SU-DHL-6 (cell line): ENCODE data around the gene SH2B2.

Experiments used
- H2AFZ ChIP-seq: fragments of 200-600 bp; sonication (generic); 2 replicates; pipeline ENCODE4 v1.6.1; 2014; ENCODE audit warnings: low read depth, mild to moderate bottlenecking, moderate library complexity, mixed read lengths, antibody characterized with exemption, low read length; ENCODE audit not compliant: severe bottlenecking
- H3F3A ChIP-seq: fragments of 200-600 bp; shearing (Covaris generic); 2 replicates; pipeline ENCODE4 v1.6.0; 2016; ENCODE audit warnings: antibody characterized with exemption, mild to moderate bottlenecking; ENCODE audit not compliant: insufficient read depth
- H3K27ac ChIP-seq: fragments of 200-600 bp; sonication (generic); 2 replicates; pipeline ENCODE4 v1.5.1; 2016; ENCODE audit warnings: low read depth, mild to moderate bottlenecking, low read length, moderate library complexity, mixed read lengths
- H3K27me3 ChIP-seq: fragments of 200-600 bp; sonication (generic), shearing (Covaris generic); 2 replicates; pipeline ENCODE4 v1.6.0; 2014; ENCODE audit warnings: mild to moderate bottlenecking, low read length
- H3K36me3 ChIP-seq: fragments of 200-600 bp; sonication (generic); 2 replicates; pipeline ENCODE4 v1.6.1; 2014; ENCODE audit warnings: mild to moderate bottlenecking, low read length, mixed read lengths
- H3K4me2 ChIP-seq: fragments of 300-600, 200-600 bp; shearing (Covaris generic), sonication (generic); 2 replicates; pipeline ENCODE4 v1.6.0; 2014; ENCODE audit warnings: low read length, low read depth, mild to moderate bottlenecking; ENCODE audit not compliant: poor library complexity, severe bottlenecking
- H3K4me3 ChIP-seq: fragments of 200-600 bp; sonication (generic); 2 replicates; pipeline ENCODE4 v1.5.1; 2014; ENCODE audit warnings: antibody characterized with exemption, low read length, mild to moderate bottlenecking, mixed read lengths; ENCODE audit not compliant: insufficient read depth, poor library complexity, severe bottlenecking
- H3K79me2 ChIP-seq: fragments of 200-600 bp; sonication (generic); 2 replicates; pipeline ENCODE4 v1.6.1; 2014; ENCODE audit warnings: mild to moderate bottlenecking, low read length, moderate library complexity; ENCODE audit not compliant: insufficient read depth
- H3K9ac ChIP-seq: fragments of 200-600 bp; sonication (generic); 2 replicates; pipeline ENCODE4 v1.7.0; 2014; ENCODE audit warnings: mild to moderate bottlenecking, low read length
- H3K9me2 ChIP-seq: fragments of 200-600 bp; sonication (generic); replicated peaks from 2 replicates; pipeline ENCODE4 v1.6.1; 2014; ENCODE audit warnings: low read length; ENCODE audit not compliant: insufficient read depth
- H3K9me3 ChIP-seq: fragments of 200-600 bp; sonication (generic); 2 replicates; pipeline ENCODE4 v1.6.1; 2014; ENCODE audit warnings: low read length, mixed read lengths; ENCODE audit not compliant: insufficient read depth
- H4K20me1 ChIP-seq: fragments of 200-600 bp; sonication (generic); 2 replicates; pipeline ENCODE4 v1.6.1; 2014; ENCODE audit warnings: low read depth, mild to moderate bottlenecking, antibody characterized with exemption, low read length, moderate library complexity, mixed read lengths
- EZH2phosphoT487 ChIP-seq: fragments of 200-600 bp; sonication (generic), shearing (Covaris generic); conservative IDR thresholded peaks from 2 replicates; pipeline ENCODE4 v1.6.1; 2018; ENCODE audit warnings: mild to moderate bottlenecking, antibody characterized with exemption, low read length, moderate library complexity, mixed read lengths
- TF ChIP-seq, protein P1 (sequence below): fragments of 200-600 bp; sonication (generic); IDR thresholded peaks from one replicate; pipeline ENCODE4 v1.5.1; 2017; ENCODE audit warnings: antibody characterized with exemption, mild to moderate bottlenecking, low read length, moderate library complexity; ENCODE audit not compliant: insufficient read depth, poor library complexity, severe bottlenecking

Gene SH2B2

DNA sequence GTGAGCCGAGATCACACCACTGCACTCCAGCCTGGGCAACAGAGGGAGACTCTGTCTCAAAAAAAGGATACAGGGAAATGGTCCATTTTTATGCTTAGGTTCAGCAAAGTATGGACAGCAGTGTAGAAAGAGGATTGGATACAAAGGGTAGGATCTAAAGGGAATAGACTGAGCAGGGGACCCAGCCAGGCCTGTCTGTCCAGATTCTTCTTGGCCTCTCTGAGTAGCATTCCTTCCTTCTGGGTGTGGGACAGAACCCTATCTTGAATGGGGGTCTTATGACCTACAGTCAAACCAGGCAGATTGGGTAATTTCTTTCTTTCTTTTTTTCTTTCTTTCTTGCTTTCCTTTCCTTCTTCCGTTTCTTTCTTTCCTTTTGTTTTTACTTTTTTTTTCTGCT is 25.6 kb downstream of the SH2B2 start:
- H3F3A ChIP-seq: peaks cover 77% of the 10 kb centered on the region
- peaks cover 33% of the 10 kb centered on the region for H3K79me2 ChIP-seq
- peak overlapping the region; percentile 52 for H3K4me2 ChIP-seq
- H4K20me1 ChIP-seq: no peaks in the 10 kb centered on the region
- H3K36me3 ChIP-seq: peaks cover 31% of the 10 kb centered on the region
- TF ChIP-seq, protein P1, sequence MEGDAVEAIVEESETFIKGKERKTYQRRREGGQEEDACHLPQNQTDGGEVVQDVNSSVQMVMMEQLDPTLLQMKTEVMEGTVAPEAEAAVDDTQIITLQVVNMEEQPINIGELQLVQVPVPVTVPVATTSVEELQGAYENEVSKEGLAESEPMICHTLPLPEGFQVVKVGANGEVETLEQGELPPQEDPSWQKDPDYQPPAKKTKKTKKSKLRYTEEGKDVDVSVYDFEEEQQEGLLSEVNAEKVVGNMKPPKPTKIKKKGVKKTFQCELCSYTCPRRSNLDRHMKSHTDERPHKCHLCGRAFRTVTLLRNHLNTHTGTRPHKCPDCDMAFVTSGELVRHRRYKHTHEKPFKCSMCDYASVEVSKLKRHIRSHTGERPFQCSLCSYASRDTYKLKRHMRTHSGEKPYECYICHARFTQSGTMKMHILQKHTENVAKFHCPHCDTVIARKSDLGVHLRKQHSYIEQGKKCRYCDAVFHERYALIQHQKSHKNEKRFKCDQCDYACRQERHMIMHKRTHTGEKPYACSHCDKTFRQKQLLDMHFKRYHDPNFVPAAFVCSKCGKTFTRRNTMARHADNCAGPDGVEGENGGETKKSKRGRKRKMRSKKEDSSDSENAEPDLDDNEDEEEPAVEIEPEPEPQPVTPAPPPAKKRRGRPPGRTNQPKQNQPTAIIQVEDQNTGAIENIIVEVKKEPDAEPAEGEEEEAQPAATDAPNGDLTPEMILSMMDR: no peak
- no peak for TF ChIP-seq EZH2phosphoT487
- H3K27me3 ChIP-seq: no peaks in the 10 kb centered on the region
- no peak overlapping the region for H2AFZ ChIP-seq
- H3K9ac ChIP-seq: peak overlapping the region; percentile 37
- no peak overlapping the region for H3K4me3 ChIP-seq
- no peaks in the 10 kb centered on the region for H3K9me3 ChIP-seq
- H3K27ac ChIP-seq: peak overlapping the region; percentile 94
- H3K9me2 ChIP-seq: no peaks in the 10 kb centered on the region

DNA sequence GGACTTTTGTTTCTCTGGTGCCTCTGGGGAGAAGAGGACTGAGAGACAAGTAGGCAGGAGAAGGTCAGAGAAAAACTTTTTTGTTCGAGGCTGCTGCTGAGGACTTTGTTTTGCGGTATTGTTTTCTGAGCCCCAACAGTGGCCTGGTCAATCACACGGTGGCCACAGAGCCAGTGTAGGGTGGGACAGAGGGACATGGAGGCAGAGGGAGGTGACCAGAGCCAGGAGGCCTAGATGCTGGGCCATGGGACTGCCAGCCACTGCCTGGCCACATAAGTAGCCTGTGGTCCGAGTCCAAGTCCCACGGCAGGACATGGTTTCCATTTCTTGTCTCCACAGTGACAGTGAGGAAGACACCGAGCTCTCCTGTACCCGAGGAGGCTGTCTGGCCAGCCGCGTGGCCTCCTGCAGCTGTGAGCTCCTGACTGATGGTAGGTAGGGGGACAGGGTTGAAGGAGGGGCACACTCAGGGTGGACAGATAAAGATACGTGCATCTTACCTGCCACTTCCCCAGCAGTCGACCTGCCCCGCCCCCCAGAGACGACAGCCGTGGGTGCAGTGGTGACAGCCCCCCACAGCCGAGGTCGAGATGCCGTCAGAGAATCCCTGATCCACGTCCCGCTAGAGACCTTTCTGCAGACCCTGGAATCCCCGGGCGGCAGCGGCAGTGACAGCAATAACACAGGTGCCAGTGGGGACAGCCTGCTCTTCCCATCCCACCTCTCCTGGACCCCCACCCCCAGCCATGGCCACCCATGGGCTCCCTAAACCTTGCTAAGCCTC is 27.5 kb downstream of the SH2B2 start:
- H3K9me2 ChIP-seq: no peaks in the 10 kb centered on the region
- no peak overlapping the region for H3K9ac ChIP-seq
- no peak overlapping the region for H2AFZ ChIP-seq
- H3K79me2 ChIP-seq: peaks cover 14% of the 10 kb centered on the region; the same call in 1 of the 2 replicates
- no peak overlapping the region for H3K4me3 ChIP-seq
- no peaks in the 10 kb centered on the region for H3K9me3 ChIP-seq
- H3K36me3 ChIP-seq: peaks cover 15% of the 10 kb centered on the region
- no peak for TF ChIP-seq EZH2phosphoT487
- TF ChIP-seq, protein P1: no peak
- H3K4me2 ChIP-seq: no peak overlapping the region
- peak overlapping the region; percentile 94 for H3K27ac ChIP-seq
- peaks cover 88% of the 10 kb centered on the region for H3F3A ChIP-seq
- H4K20me1 ChIP-seq: no peaks in the 10 kb centered on the region
- no peaks in the 10 kb centered on the region for H3K27me3 ChIP-seq

DNA sequence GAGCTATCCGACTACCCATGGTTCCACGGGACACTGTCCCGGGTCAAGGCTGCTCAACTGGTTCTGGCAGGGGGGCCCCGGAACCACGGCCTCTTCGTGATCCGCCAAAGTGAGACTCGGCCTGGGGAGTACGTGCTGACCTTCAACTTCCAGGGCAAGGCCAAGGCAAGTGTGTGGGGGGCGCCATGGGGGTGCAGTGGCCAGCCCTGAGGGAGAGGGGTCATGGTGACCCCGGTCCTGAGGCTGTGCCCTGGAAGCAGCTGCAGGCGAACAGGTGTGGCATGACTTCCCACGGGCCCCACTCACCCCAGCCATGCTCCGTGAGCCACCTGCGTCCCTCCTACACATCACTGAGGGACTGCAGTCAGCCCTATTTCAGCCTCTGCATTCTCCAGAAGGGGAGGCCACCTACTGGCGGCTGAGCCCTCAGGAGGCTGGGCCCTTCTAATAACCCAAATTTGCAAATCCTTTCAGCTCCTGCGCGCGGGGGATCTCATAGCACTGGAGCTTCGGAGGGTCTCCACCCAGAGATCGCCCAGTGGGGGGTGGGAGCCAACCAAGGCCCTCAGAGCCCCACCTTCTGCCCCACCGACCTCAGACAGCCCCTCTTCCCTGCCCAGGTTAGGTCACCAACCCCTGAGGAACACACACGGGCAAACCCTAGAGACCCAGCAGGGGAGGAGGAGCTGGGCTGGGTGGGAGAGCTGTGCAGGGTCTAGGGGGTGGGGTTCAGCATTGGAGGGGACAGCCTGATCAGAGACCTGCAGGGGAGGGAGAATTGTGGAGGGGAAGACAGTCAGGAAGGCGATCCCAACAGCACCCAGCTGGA is 30.8 kb downstream of the SH2B2 start:
- no peaks in the 10 kb centered on the region for H3K79me2 ChIP-seq
- no peak overlapping the region for H2AFZ ChIP-seq
- no peaks in the 10 kb centered on the region for H3K27me3 ChIP-seq
- H3K27ac ChIP-seq: peak overlapping the region; percentile 89
- no peaks in the 10 kb centered on the region for H3K9me2 ChIP-seq
- H3K9ac ChIP-seq: peak overlapping the region; percentile 17; the same call in 1 of the 2 replicates
- H3K36me3 ChIP-seq: 0 out of 2 replicates have a peak, but pooled peaks cover 6% of the 10 kb centered on the region
- H3K9me3 ChIP-seq: no peaks in the 10 kb centered on the region
- no peaks in the 10 kb centered on the region; the same call in 1 of the 2 replicates for H4K20me1 ChIP-seq
- H3K4me2 ChIP-seq: peak overlapping the region; percentile 22
- TF ChIP-seq, protein P1: peak; percentile 85
- no peak for TF ChIP-seq EZH2phosphoT487
- peaks cover 90% of the 10 kb centered on the region for H3F3A ChIP-seq
- H3K4me3 ChIP-seq: no peak overlapping the region
